Smooth muscle cell (in vitro differentiated cells): Measurements from ENCODE around the gene DCST2. TPM values are rescaled to one million over a fixed set of nuclear protein-coding genes. Genes with fewer than 3 reads are reported as not detected.

ENCODE experiments used
- DNase-seq: peaks from one replicate; lab custom pipeline; 2025; ENCODE audit not compliant: unreplicated experiment; lab: John Stamatoyannopoulos, UW
- H2AFZ ChIP-seq: fragments of 200-600 bp; sonication (generic); 2 replicates; pipeline ENCODE4 v1.6.0; 2016; ENCODE audit warnings: antibody characterized with exemption, low read depth, mild to moderate bottlenecking
- H3F3A ChIP-seq: fragments of 200-600 bp; sonication (generic); 2 replicates; pipeline ENCODE4 v1.6.0; 2017; ENCODE audit warnings: antibody characterized with exemption, low read depth
- H3K27ac ChIP-seq: fragments of 200-600 bp; sonication (generic); 2 replicates; pipeline ENCODE4 v1.5.1; 2016; ENCODE audit warnings: low read depth, mild to moderate bottlenecking
- H3K27me3 ChIP-seq: fragments of 200-600 bp; sonication (generic); 2 replicates; pipeline ENCODE4 v1.6.1; 2016; ENCODE audit warnings: low read depth, mild to moderate bottlenecking
- H3K36me3 ChIP-seq: fragments of 200-600 bp; sonication (generic); 2 replicates; pipeline ENCODE4 v1.5.1; 2016; ENCODE audit warnings: low read depth
- H3K4me1 ChIP-seq: fragments of 200-600 bp; sonication (generic); 2 replicates; pipeline ENCODE4 v1.5.1; 2016; ENCODE audit warnings: low read depth
- H3K4me2 ChIP-seq: fragments of 200-600 bp; sonication (generic); 2 replicates; pipeline ENCODE4 v1.6.0; 2016; ENCODE audit warnings: mild to moderate bottlenecking
- H3K4me3 ChIP-seq: fragments of 200-600 bp; sonication (generic); 2 replicates; pipeline ENCODE4 v1.5.1; 2016; ENCODE audit warnings: mild to moderate bottlenecking
- H3K79me2 ChIP-seq: fragments of 200-600 bp; sonication (generic); 2 replicates; pipeline ENCODE4 v1.6.0; 2016; ENCODE audit warnings: low read depth, mild to moderate bottlenecking
- H3K9ac ChIP-seq: fragments of 200-600 bp; sonication (generic); 2 replicates; pipeline ENCODE4 v1.6.0; 2016; ENCODE audit warnings: low read depth
- H3K9me3 ChIP-seq: fragments of 200-600 bp; sonication (generic); replicated peaks from 2 replicates; pipeline ENCODE4 v1.5.1; 2016; ENCODE audit warnings: low read depth
- H4K20me1 ChIP-seq: fragments of 200-600 bp; sonication (generic); 2 replicates; pipeline ENCODE4 v1.6.0; 2016; ENCODE audit warnings: low read depth
- WGBS: methylation state at CpG from one replicate; pipeline ENCODE4 v1.1.7; 2016; ENCODE audit warnings: low lambda C conversion rate; 5-methylcytosine and 5-hydroxymethylcytosine counted together
- polyA plus RNA-seq: library from polyadenylated mRNA; unstranded; fragments of >200 nt; fragmentation: Nextera tagmentation; extraction: Ambion mirVana; gene quantifications from 2 replicates; pipeline ENCODE4 v1.2.1, GENCODE V29; 2016
- total RNA-seq: library from RNA; depleted of rRNA; stranded (reverse); fragments of >200 nt; gene quantifications from 2 replicates; pipeline ENCODE4 v1.2.3, GENCODE V29; 2014
- TF ChIP-seq, protein P1 (sequence below): fragments of 200-600 bp; sonication (generic); IDR thresholded peaks from 2 replicates; pipeline ENCODE4 v1.5.1; 2017; ENCODE audit warnings: borderline replicate concordance, mild to moderate bottlenecking, antibody characterized with exemption; ENCODE audit not compliant: insufficient read depth, poor library complexity, severe bottlenecking

Gene DCST2
- total and polyA plus RNA-seq, 2 experiments from 2014 or later = 1.3 TPM; not detected in 1

DNA sequence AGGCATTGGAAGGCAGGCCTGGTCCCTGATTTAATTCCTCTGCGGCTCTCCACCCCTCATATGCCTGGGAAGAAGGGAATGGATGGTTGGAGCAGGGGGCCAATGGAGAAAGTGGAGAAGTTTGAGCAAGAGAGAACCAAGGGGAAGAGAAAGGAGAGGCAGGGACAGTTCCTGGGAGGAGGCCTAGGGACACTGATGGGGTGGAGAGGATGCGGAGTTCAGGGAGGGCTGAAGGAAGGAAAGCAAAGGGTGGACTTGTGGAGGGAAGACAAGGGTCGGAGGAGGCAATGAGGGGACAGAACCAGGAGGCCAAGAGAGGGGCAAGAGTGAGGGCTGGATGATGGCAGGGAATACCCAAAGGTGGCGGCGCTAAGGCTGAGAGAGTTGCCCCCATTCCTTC lies 23.8 kb downstream of the DCST2 start:
- no peaks in the 10 kb centered on the region for H3K36me3 ChIP-seq
- no peaks in the 10 kb centered on the region for H3K9me3 ChIP-seq
- peaks cover 26% of the 10 kb centered on the region for H3K79me2 ChIP-seq
- DNase-seq = no peak
- no peak overlapping the region for H3K27ac ChIP-seq
- peaks cover 72% of the 10 kb centered on the region for H4K20me1 ChIP-seq
- 98% methylated on average over 5 of the region's 5 CpGs for WGBS
- no peak overlapping the region for H3K4me2 ChIP-seq
- H3F3A ChIP-seq = no peaks in the 10 kb centered on the region
- TF ChIP-seq, protein P1, sequence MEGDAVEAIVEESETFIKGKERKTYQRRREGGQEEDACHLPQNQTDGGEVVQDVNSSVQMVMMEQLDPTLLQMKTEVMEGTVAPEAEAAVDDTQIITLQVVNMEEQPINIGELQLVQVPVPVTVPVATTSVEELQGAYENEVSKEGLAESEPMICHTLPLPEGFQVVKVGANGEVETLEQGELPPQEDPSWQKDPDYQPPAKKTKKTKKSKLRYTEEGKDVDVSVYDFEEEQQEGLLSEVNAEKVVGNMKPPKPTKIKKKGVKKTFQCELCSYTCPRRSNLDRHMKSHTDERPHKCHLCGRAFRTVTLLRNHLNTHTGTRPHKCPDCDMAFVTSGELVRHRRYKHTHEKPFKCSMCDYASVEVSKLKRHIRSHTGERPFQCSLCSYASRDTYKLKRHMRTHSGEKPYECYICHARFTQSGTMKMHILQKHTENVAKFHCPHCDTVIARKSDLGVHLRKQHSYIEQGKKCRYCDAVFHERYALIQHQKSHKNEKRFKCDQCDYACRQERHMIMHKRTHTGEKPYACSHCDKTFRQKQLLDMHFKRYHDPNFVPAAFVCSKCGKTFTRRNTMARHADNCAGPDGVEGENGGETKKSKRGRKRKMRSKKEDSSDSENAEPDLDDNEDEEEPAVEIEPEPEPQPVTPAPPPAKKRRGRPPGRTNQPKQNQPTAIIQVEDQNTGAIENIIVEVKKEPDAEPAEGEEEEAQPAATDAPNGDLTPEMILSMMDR = no peak
- no peak overlapping the region for H2AFZ ChIP-seq
- H3K4me1 ChIP-seq = peaks cover 33% of the 10 kb centered on the region
- no peak overlapping the region for H3K9ac ChIP-seq
- H3K4me3 ChIP-seq = no peak overlapping the region
- no peaks in the 10 kb centered on the region for H3K27me3 ChIP-seq

DNA sequence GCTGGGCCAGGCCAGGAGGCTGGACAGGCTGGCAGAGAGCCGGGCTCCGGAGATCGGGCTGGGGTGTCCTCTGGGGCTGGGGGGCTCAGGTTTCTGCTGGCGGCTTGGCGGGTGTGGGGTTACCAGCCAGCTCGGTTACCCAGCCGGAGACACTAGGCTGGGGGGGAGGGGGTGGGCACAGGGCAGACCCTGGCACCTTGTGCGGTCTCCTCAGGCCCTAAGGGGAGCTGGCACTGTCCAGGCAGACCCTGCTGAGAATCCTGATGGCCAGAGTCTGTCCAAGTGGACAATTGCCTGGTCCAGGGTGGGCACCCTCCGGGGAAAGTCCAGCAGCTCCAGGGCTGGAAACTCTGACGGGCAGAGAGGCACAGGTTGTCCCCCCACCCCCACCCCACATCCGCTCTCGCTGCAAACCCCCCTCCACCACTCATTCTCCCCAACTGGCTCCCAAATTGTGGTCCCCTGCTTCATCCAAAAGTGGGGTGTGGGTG lies 24.3 kb downstream of the DCST2 start:
- no peak overlapping the region for H3K4me3 ChIP-seq
- no peak for DNase-seq
- peaks cover 31% of the 10 kb centered on the region for H3K79me2 ChIP-seq
- H3K27ac ChIP-seq = no peak overlapping the region
- no peaks in the 10 kb centered on the region for H3K9me3 ChIP-seq
- TF ChIP-seq, protein P1 = no peak
- H3K27me3 ChIP-seq = no peaks in the 10 kb centered on the region
- H3K4me1 ChIP-seq = peaks cover 38% of the 10 kb centered on the region
- no peak overlapping the region for H3K4me2 ChIP-seq
- no peak overlapping the region for H2AFZ ChIP-seq
- H3K9ac ChIP-seq = no peak overlapping the region
- H4K20me1 ChIP-seq = peaks cover 72% of the 10 kb centered on the region
- WGBS = no CpG with 5 or more reads among the region's 12 CpGs
- H3F3A ChIP-seq = no peaks in the 10 kb centered on the region
- no peaks in the 10 kb centered on the region for H3K36me3 ChIP-seq

- peaks cover 41% of the 10 kb centered on the region for H3K4me1 ChIP-seq
- no peak overlapping the region for H3K4me3 ChIP-seq
- H3K9me3 ChIP-seq = no peaks in the 10 kb centered on the region
- 82% methylated on average over 11 of the region's 16 CpGs for WGBS
- no peak overlapping the region for H3K9ac ChIP-seq
- no peaks in the 10 kb centered on the region for H3F3A ChIP-seq
- H3K79me2 ChIP-seq = peaks cover 41% of the 10 kb centered on the region
- no peaks in the 10 kb centered on the region for H3K27me3 ChIP-seq
- no peak overlapping the region for H3K27ac ChIP-seq
- TF ChIP-seq, protein P1 = no peak
- H2AFZ ChIP-seq = no peak overlapping the region
- no peak overlapping the region for H3K4me2 ChIP-seq
- DNase-seq = no peak
- peaks cover 65% of the 10 kb centered on the region for H4K20me1 ChIP-seq
- no peaks in the 10 kb centered on the region for H3K36me3 ChIP-seq
Observed at GRCh38 chr1:155008015-155008941, 25.3 kb downstream of the DCST2 start.
